Measurements from ENCODE around the gene KRTAP10-12. TPM values are rescaled to one million over a fixed set of nuclear protein-coding genes. Genes with fewer than 3 reads are reported as not detected.

KRTAP10-12 gene
- total RNA-seq, 2 donors from 2014 or later, result not detected

GRCh38 chr21:44730951-44731579 lies 34.1 kb downstream of the KRTAP10-12 start:
- Mint-ChIP-seq H3K4me3 (no peak overlapping the region), H3K27me3 (peaks cover 9 to 14% of the 10 kb centered on the region in 2 donors), H3K27ac (no peak overlapping the region), H3K36me3 (no peaks in the 10 kb centered on the region), H3K9me3 (no peaks in the 10 kb centered on the region), H3K4me1 (ENCODE audit: low read depth in 2 of 2) (no peaks in the 10 kb centered on the region)
- DNase-seq (ENCODE audit: low spot score), result no peak
- no peak for ATAC-seq

- ATAC-seq (no peak), DNase-seq (ENCODE audit: low spot score) (peak; percentile 39)
- Mint-ChIP-seq H3K4me3 (no peak overlapping the region), H3K27ac (no peak overlapping the region), H3K4me1 (ENCODE audit: low read depth in 2 of 2) (no peaks in the 10 kb centered on the region), H3K36me3 (no peaks in the 10 kb centered on the region), H3K27me3 (peaks cover 6 to 13% of the 10 kb centered on the region in 2 donors), H3K9me3 (no peaks in the 10 kb centered on the region)
Measured at GRCh38 chr21:44732263-44732662, 35.3 kb downstream of the KRTAP10-12 start.

GRCh38 chr21:44732956-44733355 lies 36.0 kb downstream of the KRTAP10-12 start:
- H3K36me3 Mint-ChIP-seq, result no peaks in the 10 kb centered on the region
- H3K4me3 Mint-ChIP-seq, result no peak overlapping the region
- ATAC-seq (no peak), DNase-seq (ENCODE audit: low spot score) (no peak)
- H3K9me3 Mint-ChIP-seq, result no peaks in the 10 kb centered on the region
- H3K27me3 Mint-ChIP-seq, result peaks cover 6 to 11% of the 10 kb centered on the region in 2 donors
- no peak overlapping the region for H3K27ac Mint-ChIP-seq
- no peaks in the 10 kb centered on the region for H3K4me1 Mint-ChIP-seq (ENCODE audit: low read depth in 2 of 2)

GRCh38 chr21:44734026-44734745 lies 37.2 kb downstream of the KRTAP10-12 start:
- ATAC-seq, result no peak
- DNase-seq (ENCODE audit: low spot score), result no peak
- Mint-ChIP-seq H3K4me3 (no peak overlapping the region), H3K27me3 (peaks cover 6 to 11% of the 10 kb centered on the region in 2 donors), H3K36me3 (no peaks in the 10 kb centered on the region), H3K9me3 (no peaks in the 10 kb centered on the region), H3K27ac (no peak overlapping the region), H3K4me1 (ENCODE audit: low read depth in 2 of 2) (no peaks in the 10 kb centered on the region)

DNA sequence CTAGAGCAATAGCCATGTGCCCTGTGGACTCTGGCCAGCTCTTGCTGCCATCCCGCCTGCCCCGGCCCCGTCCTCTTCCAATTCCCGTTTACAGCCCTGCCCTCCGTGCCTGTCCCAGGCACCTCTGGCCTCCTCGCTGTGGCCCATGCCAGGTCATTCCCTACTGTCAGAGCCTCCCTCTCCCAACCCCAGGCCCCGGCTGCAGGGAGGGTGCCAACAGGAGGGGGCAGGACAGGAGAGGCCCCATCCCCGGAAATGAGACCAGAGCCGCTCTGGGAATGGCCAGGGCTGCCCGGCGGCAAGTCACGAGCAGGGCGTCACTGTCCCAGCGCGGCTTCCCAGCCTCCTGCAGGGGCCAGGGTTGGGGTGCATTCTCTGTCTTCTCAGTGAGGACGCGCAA lies 37.9 kb downstream of the KRTAP10-12 start:
- Mint-ChIP-seq H3K27ac (no peak overlapping the region), H3K36me3 (no peaks in the 10 kb centered on the region), H3K9me3 (no peaks in the 10 kb centered on the region), H3K27me3 (peaks cover 6 to 11% of the 10 kb centered on the region in 2 donors), H3K4me3 (no peak overlapping the region), H3K4me1 (ENCODE audit: low read depth in 2 of 2) (no peaks in the 10 kb centered on the region)
- no peak for ATAC-seq
- DNase-seq (ENCODE audit: low spot score), result no peak

DNA sequence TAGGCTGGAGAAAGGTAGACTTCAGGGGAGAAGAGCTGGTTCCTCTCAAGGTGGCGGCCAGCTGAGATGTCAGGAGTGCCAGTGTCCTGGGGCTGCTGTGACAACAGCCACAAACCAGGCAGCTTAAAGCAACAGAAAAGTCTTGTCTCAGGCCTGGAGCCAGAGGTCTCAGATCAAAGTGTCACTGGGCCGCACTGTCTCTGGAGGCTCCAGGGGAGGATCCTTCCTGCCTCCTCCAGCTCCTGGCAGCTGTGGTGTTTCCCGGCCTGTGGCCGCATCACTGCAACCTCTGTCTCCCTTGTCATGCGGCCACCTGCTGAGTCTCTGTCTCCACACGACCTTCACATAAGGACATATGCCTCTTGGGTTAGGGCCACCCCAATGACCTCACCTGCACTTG lies 38.8 kb downstream of the KRTAP10-12 start:
- Mint-ChIP-seq H3K27me3 (peaks cover 6 to 11% of the 10 kb centered on the region in 2 donors), H3K4me3 (no peak overlapping the region), H3K4me1 (ENCODE audit: low read depth in 2 of 2) (no peaks in the 10 kb centered on the region), H3K36me3 (no peaks in the 10 kb centered on the region), H3K9me3 (no peaks in the 10 kb centered on the region), H3K27ac (no peak overlapping the region)
- DNase-seq (ENCODE audit: low spot score) (no peak), ATAC-seq (no peak)

- Mint-ChIP-seq H3K27me3 (peaks cover 0 to 6% of the 10 kb centered on the region in 2 donors), H3K4me1 (ENCODE audit: low read depth in 2 of 2) (no peaks in the 10 kb centered on the region), H3K36me3 (no peaks in the 10 kb centered on the region), H3K9me3 (no peaks in the 10 kb centered on the region), H3K27ac (no peak overlapping the region), H3K4me3 (no peak overlapping the region)
- DNase-seq (ENCODE audit: low spot score), result no peak
- no peak for ATAC-seq
Measured at GRCh38 chr21:44736291-44737004, 39.5 kb downstream of the KRTAP10-12 start.

DNA sequence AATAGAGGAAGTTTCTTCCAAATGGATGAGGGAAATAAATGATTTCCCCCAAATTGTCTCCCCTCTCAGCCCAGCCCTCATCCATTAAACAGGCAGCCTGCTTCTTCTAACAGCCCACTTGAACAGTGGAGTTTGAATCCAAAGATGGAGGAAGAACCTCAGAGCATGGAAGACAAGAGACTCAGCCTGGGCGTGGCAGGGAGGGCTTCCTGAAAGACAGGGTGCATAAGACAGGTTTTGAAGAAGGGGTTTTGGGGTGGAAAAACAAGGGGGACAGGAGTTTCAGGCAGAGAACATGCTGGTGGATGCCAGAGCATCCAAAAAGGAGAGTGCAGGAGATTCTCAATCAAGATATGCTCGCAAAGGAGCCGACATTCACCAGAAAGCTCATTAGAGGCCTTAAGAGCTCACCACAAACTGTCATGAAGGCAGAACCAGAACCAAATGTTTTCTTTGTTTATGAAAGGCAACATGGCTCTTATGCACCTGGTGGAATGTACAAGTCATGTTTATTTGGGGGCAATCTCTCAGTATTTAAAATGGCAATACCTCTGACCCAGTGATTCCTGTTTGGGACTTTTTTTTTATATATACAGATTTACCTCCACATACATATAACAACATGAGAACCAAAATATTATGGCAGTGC lies 40.9 kb downstream of the KRTAP10-12 start:
- Mint-ChIP-seq H3K9me3 (no peaks in the 10 kb centered on the region), H3K27ac (no peak overlapping the region), H3K4me3 (no peak overlapping the region), H3K36me3 (no peaks in the 10 kb centered on the region), H3K4me1 (ENCODE audit: low read depth in 2 of 2) (no peaks in the 10 kb centered on the region), H3K27me3 (peaks cover 0 to 4% of the 10 kb centered on the region in 2 donors)
- DNase-seq (ENCODE audit: low spot score) (no peak), ATAC-seq (no peak)

DNA sequence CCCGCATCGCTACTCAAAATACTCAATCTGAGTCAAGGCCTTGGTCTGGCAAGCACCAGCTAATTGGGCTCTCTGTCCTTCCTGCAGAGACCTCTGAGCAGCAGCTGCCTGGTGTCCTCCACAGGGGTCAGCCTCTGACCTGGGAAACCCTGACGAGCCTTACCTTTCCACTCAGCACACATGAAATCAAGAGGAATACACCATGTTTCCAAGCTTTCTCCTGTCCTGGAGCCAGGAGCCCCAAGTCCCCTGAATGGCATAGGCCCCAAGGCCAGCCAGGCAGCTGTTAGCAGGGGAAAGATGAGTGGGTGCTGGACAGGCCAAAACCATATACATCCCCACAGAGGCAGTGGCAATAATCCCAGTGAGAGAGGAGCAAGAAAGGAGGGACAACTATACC lies 41.6 kb downstream of the KRTAP10-12 start:
- H3K27ac Mint-ChIP-seq, result no peak overlapping the region
- H3K4me1 Mint-ChIP-seq (ENCODE audit: low read depth in 2 of 2), result no peaks in the 10 kb centered on the region
- peak; percentile 26 for DNase-seq (ENCODE audit: low spot score)
- H3K9me3 Mint-ChIP-seq, result no peaks in the 10 kb centered on the region
- no peak for ATAC-seq
- H3K36me3 Mint-ChIP-seq, result no peaks in the 10 kb centered on the region
- H3K27me3 Mint-ChIP-seq, result peaks cover 0 to 4% of the 10 kb centered on the region in 2 donors
- no peak overlapping the region for H3K4me3 Mint-ChIP-seq

DNA sequence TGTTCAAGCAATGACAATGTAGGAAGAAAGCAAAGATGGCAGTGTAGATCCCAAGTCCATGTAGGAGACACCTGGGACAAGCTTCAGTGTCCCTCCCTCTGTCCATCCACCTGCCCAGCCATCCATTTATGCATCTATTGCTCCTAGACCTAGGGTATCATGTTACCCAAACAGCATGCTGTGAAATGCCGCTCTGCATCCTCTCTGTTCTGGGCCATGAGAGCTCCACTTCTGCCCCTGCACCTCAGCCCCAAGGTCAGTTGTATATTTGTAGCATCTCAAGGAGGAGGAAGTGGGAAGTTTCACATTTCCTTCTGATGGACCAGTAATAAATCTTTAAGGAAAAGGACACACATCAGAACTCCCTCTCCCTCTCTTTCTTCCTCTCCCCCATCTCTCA lies 42.3 kb downstream of the KRTAP10-12 start:
- Mint-ChIP-seq H3K4me1 (ENCODE audit: low read depth in 2 of 2) (no peaks in the 10 kb centered on the region), H3K27ac (no peak overlapping the region), H3K4me3 (no peak overlapping the region), H3K36me3 (no peaks in the 10 kb centered on the region), H3K9me3 (no peaks in the 10 kb centered on the region), H3K27me3 (peaks cover 0 to 4% of the 10 kb centered on the region in 2 donors)
- DNase-seq (ENCODE audit: low spot score) (no peak), ATAC-seq (no peak)

GRCh38 chr21:44740742-44741141 lies 43.8 kb downstream of the KRTAP10-12 start:
- no peak overlapping the region for H3K4me3 Mint-ChIP-seq
- no peaks in the 10 kb centered on the region for H3K4me1 Mint-ChIP-seq (ENCODE audit: low read depth in 2 of 2)
- H3K27me3 Mint-ChIP-seq, result peaks cover 0 to 4% of the 10 kb centered on the region in 2 donors
- no peak for DNase-seq (ENCODE audit: low spot score)
- H3K27ac Mint-ChIP-seq, result no peak overlapping the region
- no peaks in the 10 kb centered on the region for H3K9me3 Mint-ChIP-seq
- no peaks in the 10 kb centered on the region for H3K36me3 Mint-ChIP-seq
- no peak for ATAC-seq

- H3K27ac Mint-ChIP-seq, result no peak overlapping the region
- H3K9me3 Mint-ChIP-seq, result no peaks in the 10 kb centered on the region
- no peak for DNase-seq (ENCODE audit: low spot score)
- peaks cover 0 to 4% of the 10 kb centered on the region in 2 donors for H3K27me3 Mint-ChIP-seq
- no peak for ATAC-seq
- no peaks in the 10 kb centered on the region for H3K36me3 Mint-ChIP-seq
- no peak overlapping the region for H3K4me3 Mint-ChIP-seq
- no peaks in the 10 kb centered on the region for H3K4me1 Mint-ChIP-seq (ENCODE audit: low read depth in 2 of 2)
Measured at GRCh38 chr21:44741921-44742320, 44.9 kb downstream of the KRTAP10-12 start.

- H3K27me3 Mint-ChIP-seq, result no peaks in the 10 kb centered on the region
- H3K9me3 Mint-ChIP-seq, result no peaks in the 10 kb centered on the region
- no peak overlapping the region for H3K4me3 Mint-ChIP-seq
- no peak for ATAC-seq
- no peak overlapping the region for H3K27ac Mint-ChIP-seq
- H3K4me1 Mint-ChIP-seq (ENCODE audit: low read depth in 2 of 2), result no peaks in the 10 kb centered on the region
- no peaks in the 10 kb centered on the region for H3K36me3 Mint-ChIP-seq
- peak; percentile 15 for DNase-seq (ENCODE audit: low spot score)
Measured at GRCh38 chr21:44742418-44743153, 45.6 kb downstream of the KRTAP10-12 start.
